Activated gamma-delta T cell treated with Interleukin-2 at 50 U/mL for 16 hours (primary cell): Measurements from ENCODE around the gene ECHDC3.

ENCODE experiments used
- DNase-seq: peaks from one replicate; pipeline ENCODE4 v3.0.0-alpha.2; 2020

The ECHDC3 gene

DNA sequence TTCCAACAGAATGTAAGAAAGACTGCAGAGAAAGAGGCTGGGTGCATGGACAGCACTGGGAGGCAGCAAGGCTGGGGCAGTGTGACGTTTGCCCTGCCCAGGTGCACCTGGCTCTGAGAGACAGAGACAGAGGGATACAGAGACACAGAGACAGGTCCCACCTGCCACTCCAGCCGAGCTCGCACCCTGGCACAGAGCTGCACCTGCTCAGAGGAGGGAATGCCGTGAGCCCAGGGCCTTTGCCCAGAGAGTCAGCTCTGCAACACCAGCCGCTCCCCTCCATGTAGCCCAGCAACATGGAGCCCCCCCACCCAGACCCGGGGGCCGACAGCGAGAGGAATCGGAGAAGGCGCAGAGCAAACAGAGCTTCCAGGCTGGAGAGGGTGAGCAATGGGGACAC is 45.7 kb downstream of the ECHDC3 start:
- no peak for DNase-seq

DNA sequence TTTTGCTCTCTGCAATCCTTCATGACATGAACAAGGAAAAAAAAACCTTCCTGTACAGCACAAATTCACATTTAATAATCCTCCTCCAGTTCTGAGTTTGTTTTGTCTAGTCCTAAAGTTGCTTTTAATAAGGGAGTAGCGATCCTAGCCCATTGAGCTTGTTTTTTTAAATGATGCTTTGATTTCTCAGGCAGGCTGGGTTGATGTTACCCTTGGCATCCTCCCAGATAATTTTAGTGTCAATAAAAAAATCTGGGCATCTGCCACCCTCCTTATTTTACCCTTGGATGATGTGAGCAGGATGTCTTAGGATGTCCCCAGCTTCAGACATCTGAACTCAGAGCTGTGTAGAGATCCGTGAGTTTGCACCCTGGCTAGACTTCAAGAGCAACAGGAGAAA is 47.1 kb downstream of the ECHDC3 start:
- DNase-seq, result no peak

DNA sequence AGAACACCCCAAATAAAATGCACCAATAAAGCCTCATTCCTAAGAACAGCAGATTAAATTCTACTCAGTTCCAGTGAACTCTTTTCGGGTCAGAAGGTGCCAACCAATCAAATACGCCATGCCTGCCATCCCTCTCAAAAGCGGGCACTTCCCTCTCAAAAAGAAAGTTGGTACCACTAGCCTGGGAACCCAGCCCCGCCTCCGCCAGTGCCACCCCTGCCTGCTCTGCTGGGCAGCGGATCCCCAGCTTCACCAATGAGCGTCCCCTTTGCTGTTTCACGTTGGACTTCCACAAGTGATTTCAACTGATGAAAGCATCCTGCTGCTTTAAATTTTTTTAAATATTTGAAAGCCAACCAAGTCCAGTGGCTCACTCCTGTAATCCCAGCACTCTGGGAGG is 47.8 kb downstream of the ECHDC3 start:
- DNase-seq, result no peak

DNA sequence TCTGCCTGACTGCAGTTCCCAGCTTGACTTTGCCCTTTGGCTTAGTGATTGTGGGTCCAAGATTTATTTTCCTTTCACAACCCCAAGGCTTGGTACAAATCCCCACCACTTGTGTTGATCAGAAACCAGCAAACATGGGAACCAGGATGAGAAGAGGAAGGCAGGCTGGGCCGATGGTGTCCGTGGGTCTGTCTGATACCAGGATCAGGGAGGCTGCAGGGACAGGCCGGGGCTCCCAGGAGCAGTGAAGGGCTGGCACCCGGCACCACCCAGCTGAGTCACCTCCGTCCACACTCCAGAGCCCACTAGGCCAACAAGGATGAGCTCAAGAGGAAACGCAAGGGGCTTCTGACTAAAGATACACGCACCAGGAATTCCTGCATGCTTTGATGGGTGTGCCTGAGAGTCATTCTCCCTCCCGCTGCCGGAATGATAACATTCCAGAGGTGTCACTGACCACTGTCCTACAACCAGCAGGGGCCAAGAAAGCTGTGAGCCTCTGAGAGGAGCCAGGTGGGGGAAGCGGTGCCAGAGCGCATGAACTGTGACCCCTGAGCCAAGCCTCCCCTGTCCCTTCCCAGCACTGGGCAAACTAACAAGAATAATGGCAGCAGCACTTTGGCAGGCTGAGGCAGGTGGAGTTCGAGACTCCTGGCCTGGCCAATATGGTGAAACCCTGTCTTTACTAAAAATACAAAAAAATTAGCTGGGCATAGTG is 51.7 kb downstream of the ECHDC3 start:
- DNase-seq, result no peak

DNA sequence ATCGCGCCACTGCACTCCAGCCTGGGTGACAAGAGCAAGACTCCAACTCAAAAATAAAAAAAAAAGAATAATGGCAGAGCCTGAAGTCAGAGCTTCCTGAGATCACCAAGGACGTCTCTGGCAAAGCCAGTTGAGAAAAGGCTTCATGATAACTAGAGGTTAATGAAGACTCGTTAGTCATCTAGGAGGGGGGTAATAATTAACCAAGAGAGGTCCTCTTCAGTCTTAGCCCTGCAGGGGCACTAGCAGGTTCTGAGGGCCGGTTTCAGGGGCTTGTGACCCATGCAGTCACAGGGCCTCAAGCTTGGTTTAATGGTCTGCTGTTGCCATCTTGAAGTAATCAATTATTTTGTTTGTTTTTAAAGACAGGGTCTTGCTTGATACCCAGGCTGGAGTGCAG is 52.4 kb downstream of the ECHDC3 start:
- no peak for DNase-seq

DNA sequence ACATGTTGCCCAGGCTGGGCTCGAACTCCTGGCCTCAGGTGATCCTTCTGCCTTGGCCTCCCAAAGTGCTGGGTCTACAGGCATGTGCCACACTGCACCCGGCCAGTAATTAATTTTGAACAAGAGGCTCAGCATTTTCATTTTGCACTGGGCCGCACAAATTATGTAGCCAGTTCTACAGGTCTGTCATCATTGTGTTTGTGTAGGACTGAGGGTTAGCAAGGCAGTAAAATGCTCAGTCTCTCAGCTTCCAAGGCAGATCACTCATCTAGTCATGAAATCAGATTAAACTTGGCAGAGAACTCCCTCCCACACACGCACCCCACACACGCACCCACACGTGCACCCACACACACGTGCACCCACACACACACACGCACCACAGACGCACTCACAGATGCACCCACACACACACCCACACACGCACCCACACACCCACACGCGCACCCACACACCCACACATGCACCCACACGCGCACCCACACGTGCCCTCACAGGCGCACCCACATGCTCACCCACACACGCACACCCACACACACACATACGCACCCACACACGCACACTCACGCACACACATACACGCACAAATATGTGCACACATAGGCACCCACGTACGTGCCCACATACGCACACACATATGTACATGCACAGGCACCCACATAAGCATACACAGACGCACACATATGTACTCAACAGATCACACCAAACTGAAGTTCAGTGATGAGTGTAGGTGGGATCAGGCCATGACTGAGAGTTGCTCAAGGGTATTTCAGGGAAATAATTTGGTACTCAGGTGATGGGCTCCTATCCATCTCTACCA is 53.1 kb downstream of the ECHDC3 start:
- no peak for DNase-seq

DNA sequence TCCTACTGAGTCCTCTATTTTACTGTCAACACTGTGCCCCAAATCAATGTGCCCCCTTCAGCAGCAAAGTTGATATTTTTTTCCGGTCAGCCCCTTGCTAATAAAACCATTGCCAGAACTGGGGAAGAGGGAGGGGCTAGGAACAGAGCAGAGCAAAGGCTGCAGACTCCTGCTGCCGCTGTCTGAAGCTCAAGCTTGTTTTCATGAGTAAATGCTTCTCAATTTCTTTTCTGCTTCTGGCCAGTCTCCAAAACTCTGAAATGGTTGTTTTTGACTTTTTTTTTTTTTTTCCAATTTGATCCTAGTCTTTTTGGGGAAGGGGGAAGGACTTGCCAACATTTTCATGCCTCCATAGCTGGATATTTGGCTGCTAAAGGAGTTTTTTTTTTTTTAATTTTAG is 54.3 kb downstream of the ECHDC3 start:
- no peak for DNase-seq

DNA sequence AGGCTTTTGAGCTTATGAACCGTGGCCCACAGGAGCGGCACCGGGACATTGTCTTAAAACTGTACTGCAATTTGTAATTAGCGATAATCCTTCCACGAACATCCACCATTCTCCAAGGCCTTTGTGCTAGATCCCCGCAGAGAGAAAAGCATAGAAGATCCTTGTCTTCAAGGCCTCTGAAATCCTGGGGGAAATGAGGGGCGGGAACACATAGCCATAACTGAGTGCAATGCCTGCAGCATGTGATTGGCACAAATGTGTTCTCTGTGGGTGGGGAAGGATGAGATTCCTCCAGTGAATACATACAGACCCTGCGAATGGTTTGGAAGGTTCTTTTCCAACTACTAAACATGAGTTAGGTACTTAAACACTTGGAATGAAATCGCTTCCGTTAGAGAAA is 55.1 kb downstream of the ECHDC3 start:
- DNase-seq, result no peak

DNA sequence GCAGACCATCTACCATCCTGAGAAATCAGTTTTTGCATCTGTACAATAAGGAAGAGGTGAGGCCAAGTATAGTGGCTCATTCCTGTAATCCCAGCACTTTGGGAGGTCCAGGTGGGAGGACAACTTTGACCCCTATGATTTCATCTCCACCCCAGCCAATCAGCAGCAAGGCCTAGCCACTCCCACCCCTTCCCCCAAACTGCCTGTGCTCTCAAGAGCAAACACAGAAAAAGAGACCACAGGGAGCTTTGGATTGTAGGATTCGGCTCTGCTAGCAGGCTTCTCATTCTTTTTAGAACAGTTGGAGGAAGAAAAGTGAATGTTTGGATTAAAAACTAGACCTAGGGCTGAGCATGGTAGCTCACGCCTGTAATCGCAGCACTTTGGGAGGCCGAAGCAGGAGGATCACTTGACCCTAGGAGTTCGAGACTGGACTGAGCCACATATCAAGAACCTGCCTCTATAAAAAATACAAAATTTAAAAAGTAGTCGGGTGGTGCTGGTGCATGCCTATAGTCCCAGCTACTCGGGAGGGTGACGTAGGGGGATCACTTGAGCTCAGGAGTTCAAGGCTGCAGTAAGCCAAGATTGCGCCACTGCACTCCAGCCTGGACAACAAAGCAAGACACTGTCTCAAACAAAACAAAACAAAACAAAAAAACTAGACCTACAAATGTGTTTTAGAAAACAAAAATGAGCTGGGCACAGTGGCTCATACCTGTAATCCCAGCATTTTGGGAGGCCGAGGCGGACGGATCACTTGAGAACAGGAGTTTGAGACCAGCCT is 55.9 kb downstream of the ECHDC3 start:
- no peak for DNase-seq

DNA sequence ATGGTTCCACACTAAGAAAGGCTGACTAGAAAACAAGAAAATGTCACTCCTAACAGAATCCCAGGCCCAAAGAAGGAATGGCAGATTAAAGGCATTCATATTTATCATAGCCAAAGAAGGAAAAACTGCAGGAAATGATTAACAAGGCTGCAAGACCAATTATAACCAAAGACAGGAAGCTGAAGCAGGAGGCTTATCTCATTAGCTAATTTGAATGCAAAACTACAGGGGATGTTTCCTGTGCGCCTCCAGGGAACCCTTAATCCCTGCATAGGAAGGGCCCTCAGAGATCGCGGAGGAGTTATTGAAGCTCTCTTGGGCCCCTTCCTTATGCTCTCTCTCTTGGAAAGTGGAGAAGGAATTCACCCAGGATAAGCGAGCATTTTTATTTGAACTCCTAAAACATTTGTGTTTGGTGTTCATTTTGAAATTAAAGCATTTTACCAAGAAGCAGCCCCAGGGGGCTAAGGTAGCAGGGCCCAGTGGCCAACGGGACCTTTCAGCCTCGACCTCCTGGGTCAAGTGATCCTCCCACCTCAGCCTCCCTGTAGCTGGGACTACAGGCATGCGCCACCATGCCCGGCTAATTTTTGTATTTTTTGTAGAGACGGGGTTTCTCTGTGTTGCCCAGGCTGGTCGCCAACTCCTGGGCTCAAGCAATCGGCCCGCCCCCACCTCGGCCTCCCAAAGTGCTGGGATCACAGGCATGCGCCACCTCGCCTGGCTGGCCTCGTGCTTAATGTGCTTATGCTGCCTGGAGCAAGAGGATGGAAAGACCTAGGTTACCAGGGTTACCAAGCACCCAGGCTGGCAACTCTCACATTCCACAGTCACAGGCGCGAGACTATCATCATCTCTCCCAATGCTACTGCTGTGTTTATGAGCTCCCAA is 56.9 kb downstream of the ECHDC3 start:
- no peak for DNase-seq

DNA sequence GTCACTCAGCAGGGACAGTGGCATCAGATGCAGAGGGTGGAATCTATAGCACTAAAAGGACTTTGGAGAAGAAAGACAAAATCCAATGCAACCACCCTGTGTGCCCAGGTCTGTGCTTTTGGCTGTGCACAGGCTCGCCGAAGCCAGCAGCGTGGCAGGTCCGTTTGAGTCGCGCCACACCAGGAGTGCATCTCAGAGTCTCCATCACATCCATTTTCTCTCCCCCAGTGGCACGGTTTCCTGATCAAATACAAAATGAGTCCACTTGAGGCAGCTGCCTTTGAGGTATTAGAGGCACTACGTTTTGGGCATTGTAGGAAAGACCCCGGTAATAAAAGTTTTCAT is 57.5 kb downstream of the ECHDC3 start:
- DNase-seq, result no peak

DNA sequence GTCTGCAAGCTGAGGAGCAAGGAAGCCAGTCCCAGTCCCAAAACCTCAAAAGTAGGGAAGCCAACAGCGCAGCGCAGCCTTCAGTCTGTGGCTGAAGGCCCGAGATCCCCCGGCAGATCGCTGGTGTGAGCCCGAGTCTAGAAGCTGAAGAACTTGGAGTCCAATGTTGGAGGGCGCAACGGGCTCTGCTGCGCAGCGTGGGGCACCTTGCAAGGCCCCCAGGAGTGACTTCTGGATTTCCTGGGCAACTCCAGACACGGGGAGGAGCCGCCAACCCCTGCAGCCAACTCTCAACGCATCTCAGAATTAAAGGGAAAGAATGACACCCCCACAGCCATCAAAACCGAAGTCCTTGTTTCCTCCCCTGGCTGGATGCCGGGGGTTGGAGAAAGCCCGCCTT is 62.2 kb downstream of the ECHDC3 start:
- no peak for DNase-seq

DNA sequence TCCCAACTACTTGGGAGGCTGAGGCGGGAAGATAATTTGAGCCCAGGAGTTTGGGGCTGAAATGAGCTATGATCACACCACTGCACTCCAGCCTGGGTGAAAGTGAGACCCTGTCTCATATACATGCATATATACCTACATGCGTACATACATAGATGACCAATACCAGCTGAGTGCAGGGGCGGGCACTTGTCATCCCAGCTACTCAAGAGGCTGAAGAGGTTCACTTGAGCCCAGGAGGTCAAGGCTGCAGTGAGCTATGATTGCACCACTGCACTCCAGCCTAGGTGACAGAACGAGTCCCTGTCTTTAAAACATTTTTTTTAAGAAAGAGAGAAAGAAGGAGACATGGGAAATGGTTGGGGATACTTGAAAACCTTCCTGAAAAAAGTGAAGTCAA is 63.6 kb downstream of the ECHDC3 start:
- no peak for DNase-seq

DNA sequence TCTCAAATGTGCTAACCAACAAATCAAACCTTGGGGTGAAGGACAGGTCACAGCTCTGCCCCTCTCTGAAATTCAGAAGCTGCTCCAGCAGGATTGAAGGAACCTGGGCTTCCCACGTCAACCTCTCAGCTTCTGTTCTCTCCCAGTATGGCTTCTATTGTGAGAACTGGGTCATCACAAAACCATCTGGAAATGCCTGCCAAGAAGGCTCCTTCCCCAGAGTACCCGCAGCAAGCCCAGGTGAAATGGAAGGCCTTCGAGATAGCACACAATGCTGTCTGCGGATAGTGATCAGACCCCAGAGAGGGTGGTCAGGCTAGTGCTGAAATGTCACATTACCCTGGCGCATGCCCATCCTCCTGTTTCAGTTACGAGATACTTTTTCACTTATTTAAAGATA is 64.5 kb downstream of the ECHDC3 start:
- no peak for DNase-seq

DNA sequence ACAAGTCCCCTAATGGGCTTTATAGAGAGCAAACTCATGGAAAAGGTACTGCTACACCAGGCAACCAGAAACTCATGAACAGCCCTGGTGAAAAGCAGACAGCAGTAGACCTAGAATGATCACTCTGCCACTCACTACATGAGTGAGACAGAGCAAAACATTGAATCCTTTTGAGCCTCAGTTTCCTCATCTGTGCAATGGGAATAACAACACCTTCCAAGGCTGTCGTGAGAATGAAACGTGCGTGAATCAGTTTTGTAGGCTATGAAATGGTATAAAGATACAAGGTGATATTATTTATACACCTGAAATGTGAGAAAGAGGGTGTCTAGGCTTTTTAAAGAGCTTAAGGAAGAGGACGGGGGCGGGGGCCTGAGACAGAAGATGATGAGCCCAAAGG is 66.6 kb downstream of the ECHDC3 start:
- DNase-seq, result no peak

DNA sequence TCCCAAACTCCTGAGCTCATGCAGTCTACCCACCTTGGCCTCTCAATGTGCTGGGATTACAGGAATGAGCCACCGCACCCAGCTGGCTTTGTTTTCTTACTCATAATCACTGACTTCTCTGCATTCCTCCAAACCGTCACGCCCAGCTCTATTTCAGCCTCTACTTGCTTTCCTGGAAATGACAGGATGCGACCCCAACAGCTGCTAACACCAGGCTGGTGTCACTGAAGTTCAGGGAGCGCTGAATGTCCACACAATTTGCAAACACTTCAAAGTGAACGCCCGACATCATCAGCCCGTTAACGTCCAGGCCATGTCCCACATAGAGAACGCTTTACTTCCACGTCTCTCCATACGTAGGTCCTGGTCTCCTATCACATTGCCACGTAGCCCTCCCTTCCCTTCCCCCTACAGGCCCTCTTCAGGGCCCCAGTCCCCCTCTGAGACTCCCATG is 68.2 kb downstream of the ECHDC3 start:
- DNase-seq, result no peak

DNA sequence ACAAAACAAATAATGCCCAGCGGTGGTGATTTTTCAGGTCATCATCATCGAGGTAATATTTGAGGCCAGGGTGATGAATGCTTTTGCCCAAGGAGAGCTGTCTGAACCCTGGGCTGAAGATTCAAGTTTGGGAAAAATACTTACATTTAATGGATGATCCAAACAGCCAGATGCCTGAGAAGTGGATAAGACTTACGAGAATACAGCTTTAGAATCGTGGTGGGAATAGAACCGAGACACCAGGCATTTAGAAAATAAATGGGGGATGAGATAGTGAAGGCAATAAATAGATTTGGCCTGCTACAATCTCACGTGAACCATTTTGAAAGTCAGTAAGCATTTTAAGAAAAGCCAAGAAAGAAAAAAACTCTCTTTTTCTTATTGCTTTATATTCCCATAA is 68.8 kb downstream of the ECHDC3 start:
- DNase-seq, result no peak

DNA sequence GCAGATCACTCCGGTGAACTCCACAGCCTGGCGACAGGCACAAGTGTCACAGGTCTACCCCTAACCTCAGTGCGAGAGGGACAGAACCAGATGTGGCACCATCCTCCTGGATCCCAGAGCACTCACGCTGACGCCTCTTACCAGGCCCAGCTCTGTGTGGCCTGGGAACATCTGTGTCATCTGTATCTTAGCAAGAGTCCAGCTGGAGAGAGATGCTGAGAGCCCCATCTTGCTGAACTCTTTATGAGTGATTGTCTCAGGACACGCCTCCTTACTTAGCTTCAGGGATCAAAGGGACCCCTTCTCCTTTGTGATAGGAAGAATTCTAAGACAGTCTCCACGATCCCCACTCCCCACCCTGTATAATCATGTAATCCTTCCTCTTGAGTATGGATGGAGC is 71.0 kb downstream of the ECHDC3 start:
- DNase-seq, result no peak
